GM18861 (cell line): ENCODE results near the gene ACAA1.

ENCODE experiments used
- ATAC-seq: cut with Tn5 transposase; IDR thresholded peaks from one replicate; pipeline ENCODE4 v1.9.1; 2021; ENCODE audit not compliant: unreplicated experiment

ACAA1 gene

DNA sequence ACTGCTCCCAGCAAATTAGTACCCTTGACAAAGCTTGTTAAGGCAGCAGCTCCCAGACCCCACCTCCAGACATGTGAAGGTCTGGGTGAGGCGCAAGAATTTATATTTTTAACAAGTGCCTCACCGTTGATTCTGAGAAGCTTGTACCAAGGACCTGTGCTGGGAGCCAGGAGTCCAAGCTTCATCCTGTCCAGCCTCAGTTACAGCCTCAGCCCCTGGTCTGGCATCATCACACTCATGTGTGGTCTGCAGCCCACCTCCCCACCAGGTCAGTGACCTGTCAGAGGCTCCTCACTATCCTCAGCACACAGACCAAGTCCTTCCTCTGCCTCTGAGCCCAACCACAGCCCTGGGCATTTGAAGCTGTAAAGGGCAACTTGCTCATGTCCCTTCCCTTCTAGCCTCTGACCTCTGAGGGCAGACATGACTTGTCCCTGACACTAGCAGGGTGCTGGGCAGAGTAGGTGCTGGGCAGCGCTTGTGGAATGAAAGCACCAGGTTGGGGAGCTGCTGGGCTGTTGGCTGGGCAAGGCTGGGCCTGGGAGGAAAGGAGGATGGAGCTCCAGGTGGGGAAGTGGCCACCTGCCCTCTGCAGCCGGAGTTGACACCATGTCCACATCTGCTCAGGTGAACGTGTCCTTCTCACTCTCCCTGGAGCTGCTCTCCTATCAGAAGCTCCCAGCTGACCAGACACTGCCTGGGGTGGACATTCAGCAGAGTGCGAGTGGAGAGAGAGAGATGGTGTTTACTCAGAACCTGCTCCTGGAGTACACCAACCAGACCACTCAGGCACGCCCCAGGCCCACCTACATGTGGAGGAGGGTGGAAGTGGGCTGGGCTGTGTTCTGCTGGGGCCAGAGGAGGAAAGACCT, 16.9 kb downstream of the ACAA1 start:
- ATAC-seq: no peak

DNA sequence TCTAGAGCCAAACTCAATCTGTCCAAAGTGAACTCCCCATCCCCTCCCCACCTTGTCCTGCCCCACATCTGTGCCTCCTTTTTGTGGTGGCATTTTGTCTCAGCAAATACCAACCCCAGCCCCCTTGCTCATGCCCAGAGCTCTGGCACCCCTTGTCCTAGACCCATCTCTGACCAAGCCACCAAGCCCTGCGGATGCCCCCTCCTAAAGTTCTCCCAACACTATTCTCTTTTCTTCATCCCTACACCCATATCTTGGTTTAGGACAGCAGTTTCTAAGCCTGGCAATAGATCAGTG, 17.7 kb downstream of the ACAA1 start:
- no peak for ATAC-seq

DNA sequence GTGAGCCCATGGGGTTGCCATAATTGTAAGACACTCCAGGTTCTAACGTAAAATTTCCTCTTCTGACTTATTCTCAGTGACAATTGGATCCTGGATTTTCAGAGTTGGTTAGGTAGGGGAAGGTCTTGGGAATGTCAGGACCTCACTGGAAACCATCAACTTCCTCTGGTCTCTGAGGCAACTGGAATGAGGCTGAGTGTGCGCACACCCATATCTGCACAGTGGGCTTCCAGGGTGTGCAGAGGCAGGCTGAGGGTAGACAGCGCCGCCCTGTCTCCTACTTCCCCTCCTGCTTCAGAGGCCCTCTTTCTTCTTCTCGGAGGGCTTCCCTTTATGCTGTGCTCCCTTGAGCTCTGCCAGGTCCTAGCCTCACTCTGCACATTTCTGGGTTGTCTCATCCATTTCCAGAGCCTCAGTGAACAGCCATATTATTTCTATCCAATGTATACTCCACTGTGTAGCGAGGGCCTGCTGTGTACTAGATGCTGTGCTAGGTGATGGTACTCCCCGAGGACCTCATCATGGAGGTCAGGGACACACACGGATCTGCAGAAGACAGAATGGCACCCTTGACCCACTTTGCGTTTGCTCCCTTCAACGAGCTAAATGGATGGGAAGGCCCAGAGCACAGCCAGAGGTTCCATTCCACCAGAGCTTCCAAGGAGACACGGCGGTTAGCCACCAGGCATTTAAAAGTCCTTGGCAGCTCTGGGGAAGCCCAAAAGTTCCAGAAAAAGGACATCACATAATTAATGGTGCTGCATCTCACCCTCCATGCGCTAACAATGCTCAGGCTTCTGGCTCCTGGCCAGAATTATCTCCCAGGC, 18.3 kb downstream of the ACAA1 start:
- ATAC-seq: no peak

DNA sequence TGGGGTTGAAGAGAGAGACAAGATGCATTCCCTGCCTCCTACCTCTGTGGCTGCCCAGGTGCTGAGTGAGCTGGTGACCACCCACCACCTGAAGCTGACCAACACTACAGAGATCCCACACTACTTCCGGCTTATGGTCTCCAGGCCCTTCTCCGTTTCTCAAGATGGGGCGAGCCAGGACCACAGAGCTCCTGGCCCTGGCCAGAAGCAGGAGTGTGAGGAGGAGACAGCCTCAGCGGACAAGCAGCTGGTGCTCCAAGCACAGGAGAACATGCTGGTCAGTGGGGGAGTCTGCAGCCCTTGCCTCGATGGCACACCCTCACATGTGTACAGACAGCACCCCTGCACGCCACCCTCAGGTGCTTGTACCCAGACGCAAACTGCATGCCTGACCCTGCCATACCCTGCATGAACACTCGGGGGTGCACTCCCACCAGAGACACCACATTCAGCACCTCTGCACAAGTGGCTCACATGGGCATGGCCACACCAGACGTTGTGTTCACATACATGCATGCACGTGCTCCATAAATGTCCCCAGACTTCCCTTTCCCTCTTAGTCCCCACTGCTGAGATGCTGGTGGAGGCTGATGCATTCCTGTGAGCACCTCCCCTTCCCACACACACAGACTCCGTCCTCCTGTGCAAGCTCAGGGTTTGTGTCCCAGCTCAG, 19.0 kb downstream of the ACAA1 start:
- ATAC-seq: peak; percentile 79

DNA sequence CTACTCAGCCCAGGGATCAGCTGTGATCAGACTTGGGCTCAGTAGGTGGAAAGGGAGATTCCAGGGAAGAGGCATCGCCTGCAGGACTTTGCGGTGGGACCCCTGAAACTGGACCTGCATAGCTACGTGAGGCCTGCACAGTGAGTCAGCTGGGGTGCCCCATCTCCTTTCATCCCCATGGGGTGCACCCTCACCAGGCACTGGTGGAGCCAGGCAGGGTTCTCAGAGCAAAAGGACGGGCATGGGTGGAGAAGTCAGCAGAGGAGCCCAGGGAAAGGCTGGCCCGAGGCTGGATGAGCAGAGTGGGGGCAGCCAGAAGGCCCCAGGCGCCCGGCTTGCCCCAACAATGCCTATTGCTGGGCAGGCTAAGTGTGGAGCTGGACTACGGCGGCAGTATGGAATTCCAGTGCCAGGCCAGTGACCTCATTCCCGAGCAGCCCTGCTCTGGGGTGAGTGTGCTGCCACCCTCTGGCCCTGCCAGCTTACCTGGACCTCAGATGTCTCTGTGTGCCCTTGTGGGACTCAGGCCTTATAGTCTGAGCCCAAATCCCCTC, 19.7 kb downstream of the ACAA1 start:
- no peak for ATAC-seq

DNA sequence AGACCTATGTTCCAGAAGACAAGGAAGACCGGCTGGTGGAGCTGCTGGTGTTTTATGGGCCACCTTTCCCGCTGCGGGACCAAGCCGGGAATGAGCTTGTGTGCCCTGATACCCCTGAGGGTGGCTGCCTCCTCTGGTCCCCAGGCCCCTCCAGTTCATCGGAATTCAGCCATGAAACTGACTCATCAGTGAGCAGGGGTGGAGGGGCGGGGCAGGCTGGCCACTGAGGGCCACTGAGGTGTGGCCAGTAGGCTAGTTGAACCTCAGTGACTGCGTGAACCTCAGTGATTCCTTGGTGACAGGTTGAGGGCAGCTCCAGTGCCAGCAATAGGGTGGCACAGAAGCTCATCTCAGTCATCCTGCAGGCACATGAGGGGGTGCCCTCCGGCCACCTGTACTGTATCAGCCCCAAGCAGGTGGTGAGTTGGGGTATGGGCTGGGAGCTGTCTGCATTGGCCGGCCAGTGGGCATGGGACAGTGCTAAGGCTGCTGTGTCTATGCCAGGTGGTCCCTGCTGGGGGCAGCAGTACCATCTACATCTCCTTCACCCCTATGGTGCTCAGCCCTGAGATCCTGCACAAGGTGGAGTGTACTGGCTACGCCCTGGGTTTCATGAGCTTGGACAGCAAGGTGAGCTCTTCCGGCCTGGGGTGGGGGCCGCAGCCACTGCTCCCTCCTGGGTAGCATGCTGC, 20.3 kb downstream of the ACAA1 start:
- ATAC-seq: no peak

DNA sequence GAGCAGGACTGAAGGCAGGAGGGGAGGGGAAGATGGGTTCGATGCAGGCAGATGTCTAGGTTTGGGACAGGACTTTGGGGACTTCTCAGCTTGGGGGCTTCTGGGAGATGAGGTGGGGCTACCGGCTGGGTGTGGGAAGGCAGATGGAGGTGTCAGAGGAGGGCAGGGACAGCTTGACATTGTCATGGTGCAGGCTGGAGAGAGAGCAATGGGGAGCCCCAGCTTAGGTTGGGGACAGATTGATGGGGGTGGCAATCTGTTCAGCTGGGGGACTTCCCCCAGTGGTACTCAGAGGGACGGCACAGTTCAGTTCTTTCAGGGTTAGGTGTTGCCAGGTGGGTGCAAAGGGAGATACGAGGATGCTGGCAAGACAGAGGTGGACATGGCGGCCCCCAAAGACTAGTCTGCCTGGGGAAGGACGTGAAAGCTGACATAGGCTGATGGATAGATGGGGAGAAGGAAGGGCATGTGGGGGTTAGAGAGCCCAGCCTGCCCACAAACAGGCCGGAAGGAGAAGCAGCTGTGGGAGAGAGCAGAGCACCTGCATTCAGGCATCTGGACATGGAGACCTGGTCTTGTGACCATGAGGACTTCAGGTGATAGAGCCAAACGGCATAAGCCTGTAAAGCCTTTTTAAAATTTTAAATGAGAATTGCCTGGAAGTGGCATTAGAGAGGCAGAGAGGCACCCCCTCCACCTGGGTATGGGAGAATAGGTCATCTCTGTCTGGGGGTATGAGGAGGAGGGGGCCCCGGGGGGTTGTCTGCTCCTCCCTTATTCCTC, 21.1 kb downstream of the ACAA1 start:
- no peak for ATAC-seq

DNA sequence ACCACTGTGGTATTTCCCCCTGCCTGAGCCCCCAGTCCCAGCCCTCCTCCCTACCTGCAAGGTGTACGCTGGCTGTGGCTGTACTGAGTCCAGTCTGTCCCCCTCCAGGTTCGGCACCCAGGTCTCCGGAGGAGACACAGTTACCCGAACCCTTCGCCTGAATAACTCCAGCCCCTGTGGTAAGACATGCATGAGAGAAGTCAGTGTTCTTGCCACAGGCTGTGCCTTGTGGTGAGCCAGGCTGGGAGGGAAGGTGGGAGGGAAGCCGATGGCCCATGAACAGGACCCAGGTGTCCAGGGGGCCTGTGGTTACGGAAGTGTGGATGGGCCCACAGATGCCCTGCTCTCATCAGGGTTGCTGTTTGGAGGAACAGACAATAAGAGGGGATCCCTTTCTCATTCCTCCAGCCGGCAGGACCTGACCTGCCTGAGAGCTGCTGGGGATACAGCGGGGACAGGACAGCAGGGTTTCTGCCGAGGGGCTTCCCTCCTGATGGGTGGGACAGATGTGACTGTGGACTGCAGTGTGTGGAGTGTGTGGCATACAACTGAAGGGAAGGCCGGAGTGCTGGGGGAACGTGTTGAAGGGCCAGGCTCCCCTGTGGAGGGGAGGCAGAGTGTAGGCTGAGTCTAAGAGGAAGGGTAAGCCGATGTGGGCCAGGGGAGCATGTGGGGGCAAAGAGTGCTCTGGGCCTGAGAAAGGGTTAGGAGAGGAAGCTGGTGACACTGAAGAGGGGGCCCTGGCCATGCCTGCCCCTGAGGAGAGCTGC, 21.9 kb downstream of the ACAA1 start:
- no peak for ATAC-seq

DNA sequence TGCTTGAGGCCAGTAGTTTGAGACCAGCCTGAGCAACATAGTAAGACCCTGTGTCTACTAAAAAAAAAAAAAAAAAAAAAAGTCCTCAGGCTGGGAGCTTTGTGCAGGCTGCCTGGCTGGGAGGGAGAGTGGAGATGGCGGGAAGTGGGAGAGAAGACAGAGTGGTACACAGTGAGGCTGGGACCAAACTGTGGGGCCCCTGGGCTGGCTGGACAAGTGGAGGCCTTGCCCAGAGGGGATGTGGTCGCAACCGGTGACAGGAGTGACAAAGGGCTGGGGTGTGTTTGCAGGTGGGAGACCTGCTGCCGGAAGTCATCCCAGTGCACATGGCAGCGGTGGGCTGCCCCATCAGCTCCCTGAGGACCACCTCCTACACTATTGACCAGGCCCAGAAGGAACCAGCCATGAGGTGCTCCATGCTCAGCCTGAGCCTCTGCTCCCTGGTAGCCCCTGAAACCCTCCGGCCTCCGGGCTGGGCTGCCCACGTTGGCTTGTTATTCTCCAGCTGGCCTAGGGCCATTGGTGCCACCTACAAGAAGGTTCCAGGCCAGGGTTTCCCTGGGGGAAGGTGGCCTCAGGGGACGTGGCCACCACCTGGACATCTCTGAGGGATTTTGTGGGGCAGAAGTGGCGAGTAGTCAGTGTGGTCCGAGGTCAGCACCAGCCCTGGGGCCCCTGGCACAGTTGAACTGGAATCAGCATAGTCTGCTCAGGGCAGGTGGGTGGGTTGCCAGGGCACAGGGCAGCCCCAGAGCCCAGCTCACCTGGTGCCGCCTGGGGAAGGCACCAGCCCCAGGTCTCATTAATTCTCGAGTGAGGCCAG, 22.7 kb downstream of the ACAA1 start:
- no peak for ATAC-seq

DNA sequence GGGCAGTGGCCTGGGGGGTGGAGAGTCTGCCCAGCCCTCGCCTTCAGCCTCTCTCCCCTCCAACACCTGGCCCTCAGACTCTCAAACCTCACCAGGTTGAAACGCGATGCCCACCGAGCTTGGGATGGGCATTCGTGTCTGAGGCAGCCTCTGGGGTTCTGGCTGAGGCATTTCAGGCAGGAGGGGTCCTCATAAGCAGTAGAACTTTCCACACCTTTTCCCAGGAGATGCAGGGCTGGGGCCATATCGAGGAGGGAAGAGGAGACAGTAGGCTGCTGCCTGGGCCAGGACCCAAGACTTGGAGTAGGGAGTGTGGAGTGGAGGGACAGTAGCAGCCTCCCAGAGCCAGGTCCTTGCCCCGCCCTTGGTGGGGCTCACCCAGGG, 24.6 kb downstream of the ACAA1 start:
- ATAC-seq: no peak

DNA sequence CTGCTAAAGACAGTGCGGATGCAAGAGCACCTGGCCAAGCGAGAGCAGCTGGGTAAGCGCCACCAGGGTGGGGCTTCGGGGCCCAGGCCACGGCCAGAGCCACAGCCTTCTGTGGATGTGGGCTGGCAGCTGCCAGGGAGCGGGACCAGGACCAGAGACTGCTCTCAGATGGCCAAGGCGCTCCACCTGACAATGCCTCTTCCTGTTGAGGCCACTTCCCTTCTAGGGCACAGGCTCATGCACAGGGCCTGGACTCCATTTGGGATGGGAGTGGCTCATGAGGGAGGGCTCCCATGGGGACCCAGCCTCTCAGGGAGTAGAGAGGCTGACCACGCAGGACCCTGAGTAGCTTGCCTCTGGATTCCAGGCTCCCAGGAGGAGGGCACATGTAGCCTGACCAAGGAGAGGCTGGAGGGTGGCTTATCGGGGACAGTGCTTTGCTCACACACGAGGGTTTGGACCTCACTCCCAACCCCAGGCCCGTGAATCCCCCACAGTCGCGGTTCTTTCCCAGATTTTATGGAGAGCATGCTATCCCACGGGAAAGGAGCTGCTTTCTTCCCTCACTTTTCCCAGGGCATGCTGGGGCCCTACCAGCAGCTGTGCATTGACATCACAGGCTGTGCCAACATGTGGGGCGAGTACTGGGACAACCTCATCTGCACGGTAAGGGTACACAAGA, 25.1 kb downstream of the ACAA1 start:
- no peak for ATAC-seq

DNA sequence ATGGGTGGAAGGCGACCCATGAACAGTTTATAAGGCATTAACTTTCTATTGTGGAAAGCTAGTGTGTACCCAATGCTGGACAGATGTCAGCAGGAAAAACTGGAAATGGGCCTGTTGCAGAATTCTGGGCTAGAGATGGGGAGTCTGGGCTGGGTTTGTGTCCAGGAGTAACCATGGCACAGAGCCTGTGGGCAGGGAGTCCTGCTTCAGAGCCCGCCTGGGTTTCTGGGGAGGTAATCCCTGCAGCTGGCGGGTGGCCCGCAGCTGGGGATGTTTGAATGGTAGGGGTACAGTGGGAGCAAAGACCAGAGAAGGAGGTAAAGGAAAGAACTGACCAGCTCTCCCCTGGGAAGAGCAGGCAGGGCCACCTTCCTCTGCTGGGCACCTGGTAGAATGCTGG, 25.7 kb downstream of the ACAA1 start:
- ATAC-seq: no peak

DNA sequence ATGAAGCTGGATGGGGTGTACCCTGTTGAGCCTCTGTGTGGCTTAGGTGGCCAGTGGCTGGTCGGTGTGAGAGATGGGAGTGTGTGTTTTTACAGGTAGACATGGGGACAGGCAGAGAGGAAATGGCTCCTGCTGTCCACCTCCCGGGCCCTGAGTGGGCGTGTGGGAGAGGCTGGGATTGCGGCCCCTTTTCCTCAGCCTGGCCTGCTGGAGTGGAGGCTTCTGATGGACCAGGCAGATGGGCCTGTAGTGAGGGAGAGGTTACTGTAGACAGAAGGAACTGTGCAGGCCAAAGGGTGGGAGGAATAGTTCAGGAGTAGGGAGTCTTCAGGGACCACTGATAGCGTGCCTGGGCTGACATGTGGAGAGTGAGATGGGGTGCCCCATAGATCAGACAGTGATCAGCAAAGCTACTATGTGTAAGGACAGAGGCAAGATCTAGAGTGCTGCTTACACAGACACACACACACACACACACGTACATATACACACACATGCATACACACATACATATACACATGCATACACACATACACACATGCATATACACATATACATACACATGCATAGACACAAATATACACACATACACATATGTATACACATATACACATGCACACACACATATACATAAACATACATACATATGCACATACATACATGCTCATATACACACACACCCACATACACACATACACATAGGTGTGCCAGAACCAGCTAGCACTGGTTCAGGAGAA, 26.4 kb downstream of the ACAA1 start:
- ATAC-seq: no peak

DNA sequence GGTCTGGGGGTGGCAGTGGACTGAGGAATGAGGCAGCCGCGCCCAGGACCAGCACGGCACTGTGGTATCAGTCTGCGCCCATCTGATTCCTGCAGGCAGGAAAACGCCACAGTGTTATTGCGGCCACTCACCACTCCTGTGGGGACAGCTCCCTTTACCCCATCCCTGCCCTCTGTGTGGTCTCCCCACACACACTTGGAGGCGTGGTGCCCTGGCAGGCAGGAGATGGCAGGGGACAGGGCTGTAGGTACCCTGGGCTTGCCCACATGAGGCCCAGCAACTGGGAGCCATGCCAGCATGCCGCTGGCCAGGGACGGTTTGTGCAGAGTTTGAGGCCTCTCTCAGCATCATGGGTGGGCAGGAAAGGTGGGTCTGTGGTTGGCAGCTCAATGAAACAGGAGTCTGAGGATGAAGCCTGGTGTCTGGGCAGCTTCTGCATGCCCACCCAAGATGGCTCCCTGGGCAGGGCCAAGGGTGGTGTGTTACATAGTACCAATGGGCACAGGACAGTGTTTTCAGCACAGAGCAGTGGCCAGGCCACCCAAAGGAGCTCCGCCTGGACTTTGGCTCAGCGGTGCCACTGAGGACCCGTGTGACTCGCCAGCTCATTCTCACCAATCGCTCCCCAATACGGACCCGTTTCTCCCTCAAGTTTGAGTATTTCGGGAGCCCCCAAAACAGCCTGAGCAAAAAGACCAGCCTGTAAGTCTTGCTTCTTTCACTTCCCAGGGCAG, 27.2 kb downstream of the ACAA1 start:
- ATAC-seq: no peak

DNA sequence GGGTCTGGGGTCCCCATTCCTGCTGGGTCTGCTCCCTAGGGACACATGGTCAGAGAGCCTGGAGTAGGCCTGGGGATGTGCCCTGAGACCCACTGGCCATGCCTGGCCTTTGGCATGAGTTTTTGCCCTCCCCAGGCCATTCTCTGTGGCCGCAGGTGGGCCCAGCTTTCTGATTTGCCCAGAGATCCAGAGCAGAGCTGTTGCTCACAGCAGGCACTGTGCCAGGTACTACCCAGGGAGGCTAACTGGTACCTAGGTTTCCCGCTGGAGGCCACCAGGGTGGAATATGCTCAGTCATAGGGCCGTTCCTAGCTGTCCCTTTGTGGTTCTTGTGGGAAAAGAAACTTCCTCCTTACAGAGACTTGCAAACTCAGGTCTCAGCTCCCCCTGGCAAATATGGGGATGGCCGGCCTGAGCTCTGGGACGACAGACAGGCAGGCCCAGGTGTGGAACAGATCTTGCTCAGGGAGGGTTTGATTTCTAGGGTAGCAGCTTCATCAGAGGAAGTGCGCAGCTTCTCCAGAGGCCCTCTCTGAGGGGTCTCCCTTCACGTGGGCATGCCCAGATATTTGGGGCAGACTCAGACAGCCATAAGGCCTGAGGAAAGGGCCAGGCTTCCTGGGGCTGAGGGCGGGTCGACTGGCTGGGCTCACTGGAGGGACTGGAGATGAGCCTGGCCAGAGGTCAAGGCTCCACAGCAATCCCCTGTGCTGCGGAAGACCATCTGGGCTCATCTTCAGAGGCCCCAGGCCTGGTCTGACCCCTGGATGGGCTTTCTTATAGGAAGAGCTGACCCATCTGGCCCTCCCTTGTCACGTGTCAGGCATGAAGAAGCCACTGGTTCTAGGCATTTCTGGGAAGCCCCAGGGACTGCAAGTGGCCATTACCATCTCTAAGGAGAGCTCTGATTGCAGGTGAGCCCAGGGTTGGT, 28.0 kb downstream of the ACAA1 start:
- no peak for ATAC-seq
